ENCODE measurements around the gene LKAAEAR1. TPM values are rescaled to one million over a fixed set of nuclear protein-coding genes. Genes with fewer than 3 reads are reported as not detected.
A peak's percentile ranks its signal among the peaks of the same experiment; 100 is the strongest.

Gene LKAAEAR1
- total RNA-seq, 4 donors from 2014 or later, result not detected

DNA sequence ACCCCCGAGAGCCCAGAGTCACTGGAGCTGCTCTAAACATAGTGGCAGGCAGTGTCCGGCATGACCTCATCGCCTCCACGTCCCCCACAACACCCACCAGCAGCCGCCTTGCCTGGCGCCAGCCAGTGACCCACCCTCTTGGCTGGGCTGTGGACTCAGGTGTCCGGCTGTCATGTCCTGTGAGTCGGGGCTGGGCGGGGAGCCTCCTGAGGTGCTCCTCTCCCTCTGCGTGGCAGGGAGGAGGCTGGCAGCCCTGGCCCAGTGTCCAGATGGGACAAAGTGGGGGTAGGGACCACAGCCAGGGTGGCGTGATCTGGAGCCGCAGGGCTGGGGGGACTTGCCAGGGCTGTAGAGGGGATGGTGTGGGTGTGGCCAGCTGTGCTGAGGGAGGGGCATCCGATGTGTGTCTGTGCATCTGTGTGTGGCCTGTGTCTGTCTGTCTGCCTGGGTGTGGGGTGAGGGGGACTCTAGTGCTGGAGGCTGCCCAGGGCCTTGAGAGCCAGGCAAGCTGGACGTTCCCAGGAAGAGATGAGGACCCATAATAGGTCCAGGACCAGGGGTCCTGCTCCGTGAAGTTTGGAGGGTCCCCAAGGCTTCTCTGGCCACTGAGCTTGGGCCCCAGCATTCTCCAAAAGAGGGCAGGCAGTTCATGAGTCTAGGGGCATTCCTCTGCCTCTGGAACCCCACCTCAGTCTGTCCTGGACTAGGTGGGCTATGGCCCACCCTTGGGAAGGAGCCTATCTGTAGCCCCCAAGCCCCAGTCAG lies 32.5 kb downstream of the LKAAEAR1 start:
- no peak for TF ChIP-seq POLR2A (IDR thresholded peaks at IDR 0.05)
- TF ChIP-seq, protein P1, sequence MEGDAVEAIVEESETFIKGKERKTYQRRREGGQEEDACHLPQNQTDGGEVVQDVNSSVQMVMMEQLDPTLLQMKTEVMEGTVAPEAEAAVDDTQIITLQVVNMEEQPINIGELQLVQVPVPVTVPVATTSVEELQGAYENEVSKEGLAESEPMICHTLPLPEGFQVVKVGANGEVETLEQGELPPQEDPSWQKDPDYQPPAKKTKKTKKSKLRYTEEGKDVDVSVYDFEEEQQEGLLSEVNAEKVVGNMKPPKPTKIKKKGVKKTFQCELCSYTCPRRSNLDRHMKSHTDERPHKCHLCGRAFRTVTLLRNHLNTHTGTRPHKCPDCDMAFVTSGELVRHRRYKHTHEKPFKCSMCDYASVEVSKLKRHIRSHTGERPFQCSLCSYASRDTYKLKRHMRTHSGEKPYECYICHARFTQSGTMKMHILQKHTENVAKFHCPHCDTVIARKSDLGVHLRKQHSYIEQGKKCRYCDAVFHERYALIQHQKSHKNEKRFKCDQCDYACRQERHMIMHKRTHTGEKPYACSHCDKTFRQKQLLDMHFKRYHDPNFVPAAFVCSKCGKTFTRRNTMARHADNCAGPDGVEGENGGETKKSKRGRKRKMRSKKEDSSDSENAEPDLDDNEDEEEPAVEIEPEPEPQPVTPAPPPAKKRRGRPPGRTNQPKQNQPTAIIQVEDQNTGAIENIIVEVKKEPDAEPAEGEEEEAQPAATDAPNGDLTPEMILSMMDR (IDR thresholded peaks at IDR 0.05), result no peak
- Histone ChIP-seq H3K27ac (peak overlapping the region in 3 of 4 donors; percentile 36 to 74 (median 57)), H3K4me3 (no peak overlapping the region), H3K9me3 (no peaks in the 10 kb centered on the region), H3K27me3 (peaks cover 0 to 32% of the 10 kb centered on the region in 2 donors), H3K36me3 (no peaks in the 10 kb centered on the region), H3K4me1 (peaks cover 0 to 24% (median 9%) of the 10 kb centered on the region in 4 donors)
- no peak for DNase-seq

DNA sequence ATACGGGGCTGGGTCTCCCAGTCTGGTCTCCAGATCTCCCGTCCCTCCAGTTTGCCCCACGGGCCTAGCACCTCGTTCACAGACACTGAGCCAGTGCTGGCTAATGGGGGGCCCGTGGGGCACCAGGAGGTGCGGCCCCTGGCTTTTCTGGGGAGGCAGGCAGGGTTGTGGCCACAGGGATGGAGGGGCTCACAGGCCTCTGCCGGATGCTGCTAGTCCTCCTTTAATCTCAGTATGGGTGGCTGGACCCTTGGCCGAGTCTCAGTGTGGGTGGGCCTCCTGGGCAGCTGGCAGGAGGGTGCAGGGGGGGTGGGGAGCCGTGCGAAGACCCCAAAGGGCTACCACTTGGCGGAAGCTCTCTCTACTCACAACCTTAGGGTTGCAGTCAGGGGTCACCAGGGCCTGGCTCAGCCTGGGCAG lies 33.2 kb downstream of the LKAAEAR1 start:
- no peaks in the 10 kb centered on the region for H3K9me3 ChIP-seq
- H3K4me3 ChIP-seq, result no peak overlapping the region
- no peak for DNase-seq
- no peaks in the 10 kb centered on the region for H3K36me3 ChIP-seq
- H3K4me1 ChIP-seq, result peaks cover 0 to 24% (median 9%) of the 10 kb centered on the region in 4 donors
- peaks cover 0 to 32% of the 10 kb centered on the region in 2 donors for H3K27me3 ChIP-seq
- TF ChIP-seq, protein P1 (IDR thresholded peaks at IDR 0.05), result no peak
- TF ChIP-seq POLR2A (IDR thresholded peaks at IDR 0.05), result no peak
- H3K27ac ChIP-seq, result peak overlapping the region in 2 of 4 donors; percentile 57 to 65

DNA sequence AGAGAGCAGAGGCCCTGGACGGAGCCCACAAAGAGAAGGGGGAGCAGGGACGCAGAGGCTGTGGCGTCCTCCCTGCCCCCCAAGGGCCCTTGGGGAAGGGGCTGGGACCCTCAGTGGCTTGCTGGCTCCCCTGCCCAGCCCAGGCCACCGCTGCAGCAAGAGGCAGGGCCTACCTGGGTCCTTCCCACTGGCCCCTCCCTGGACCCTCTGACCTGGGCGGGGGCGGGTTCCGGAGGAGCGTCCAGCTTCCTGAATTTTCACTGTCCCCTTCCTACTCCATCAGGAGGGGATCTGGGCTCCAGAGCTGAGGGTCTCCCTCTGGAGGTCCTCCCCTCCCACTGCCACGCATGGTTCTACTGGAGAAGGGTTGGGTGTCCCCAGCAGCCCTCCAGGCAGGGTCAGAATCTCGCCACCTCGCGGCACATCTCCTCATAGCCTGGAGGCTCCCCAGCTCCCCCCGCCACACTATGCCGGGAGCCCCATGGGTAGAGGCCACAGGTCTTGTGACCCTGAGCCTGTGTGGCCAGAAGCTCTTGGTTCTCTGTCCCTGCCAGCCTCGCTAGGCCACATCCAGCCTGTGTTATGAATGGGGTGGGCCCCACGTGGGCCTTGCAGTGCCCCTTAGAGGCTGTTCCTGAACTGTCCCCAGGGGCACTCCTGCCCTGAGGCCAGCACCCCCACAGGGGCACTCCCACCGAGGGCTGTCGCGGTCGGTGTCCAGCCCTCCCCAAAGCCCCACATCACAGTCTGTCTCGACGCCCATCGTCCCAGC lies 33.8 kb downstream of the LKAAEAR1 start:
- no peak for DNase-seq
- H3K4me3 ChIP-seq, result peak overlapping the region in 1 of 4 donors; percentile 37
- peak overlapping the region in 3 of 4 donors; percentile 31 to 65 (median 57) for H3K27ac ChIP-seq
- TF ChIP-seq POLR2A (IDR thresholded peaks at IDR 0.05), result no peak
- TF ChIP-seq, protein P1 (IDR thresholded peaks at IDR 0.05), result no peak
- peaks cover 0 to 32% of the 10 kb centered on the region in 2 donors for H3K27me3 ChIP-seq
- H3K36me3 ChIP-seq, result no peaks in the 10 kb centered on the region
- H3K4me1 ChIP-seq, result peaks cover 0 to 24% (median 9%) of the 10 kb centered on the region in 4 donors
- no peaks in the 10 kb centered on the region for H3K9me3 ChIP-seq

DNA sequence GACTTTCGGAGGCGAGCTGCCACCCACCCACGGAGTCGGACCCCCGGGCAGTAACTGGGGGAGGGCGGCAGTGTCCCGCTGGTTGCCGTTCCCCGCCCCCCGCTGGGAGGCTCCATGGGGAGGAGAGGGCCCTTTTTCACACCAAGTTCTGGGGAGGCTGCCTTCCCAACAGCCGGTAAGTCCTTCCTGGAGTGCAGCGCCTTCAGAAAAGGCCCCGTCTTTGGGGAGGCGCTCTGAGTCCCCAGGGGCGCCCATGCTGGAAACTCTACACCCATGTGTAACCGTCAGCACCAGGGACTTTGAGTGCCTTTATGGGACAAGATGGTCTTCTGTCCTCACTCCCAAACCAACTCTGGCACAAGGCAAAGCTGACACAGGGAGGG lies 34.3 kb downstream of the LKAAEAR1 start:
- H3K4me3 ChIP-seq, result peak overlapping the region in 3 of 4 donors; percentile 36 to 37 (median 37)
- no peaks in the 10 kb centered on the region for H3K9me3 ChIP-seq
- TF ChIP-seq, protein P1 (IDR thresholded peaks at IDR 0.05), result no peak
- no peak for TF ChIP-seq POLR2A (IDR thresholded peaks at IDR 0.05)
- peak overlapping the region in 3 of 4 donors; percentile 31 to 65 (median 59) for H3K27ac ChIP-seq
- H3K36me3 ChIP-seq, result no peaks in the 10 kb centered on the region
- peaks cover 0 to 24% (median 9%) of the 10 kb centered on the region in 4 donors for H3K4me1 ChIP-seq
- DNase-seq, result no peak
- H3K27me3 ChIP-seq, result peaks cover 0 to 32% of the 10 kb centered on the region in 2 donors

DNA sequence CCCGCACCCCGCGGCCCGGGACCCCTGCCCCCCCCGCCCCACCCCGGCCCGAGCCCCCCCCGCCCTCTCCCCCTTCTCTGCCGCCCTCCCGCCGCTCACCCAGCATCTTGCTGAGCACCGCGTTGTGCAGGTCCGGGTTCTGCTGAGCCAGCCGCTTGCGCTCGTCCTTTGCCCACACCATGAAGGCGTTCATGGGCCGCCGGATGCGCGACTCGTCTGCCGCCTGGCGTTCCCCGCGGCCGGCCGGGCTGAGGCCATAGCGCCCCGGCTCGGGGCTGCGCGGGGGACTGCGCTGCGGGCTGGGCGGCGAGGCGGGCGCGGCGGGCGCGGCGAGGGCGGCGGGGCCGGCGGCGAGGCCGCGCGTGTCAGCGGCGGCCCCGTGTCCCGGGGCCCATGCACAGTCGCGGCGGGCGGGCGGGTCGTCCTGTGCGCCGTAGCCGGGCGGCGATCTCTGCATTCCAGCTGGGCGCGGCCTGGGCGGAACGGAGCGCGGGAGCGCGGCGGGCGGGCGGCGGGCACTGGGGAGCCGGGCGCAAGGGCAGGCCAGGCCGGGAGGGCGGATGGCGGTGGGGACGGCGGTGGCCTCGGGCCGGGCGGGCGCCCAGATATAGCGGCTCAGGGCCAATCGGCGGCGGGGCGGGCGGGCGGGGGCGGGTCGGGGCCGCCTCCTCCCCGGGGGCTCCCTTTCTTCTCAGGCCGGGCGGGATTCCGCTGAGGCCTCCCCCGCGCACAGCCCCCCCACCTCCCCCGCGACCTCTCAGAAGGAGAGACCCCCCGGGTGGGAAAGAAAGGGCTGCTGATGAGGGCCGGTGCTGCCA lies 34.9 kb downstream of the LKAAEAR1 start, which contains the start of gene SOX18:
TSS of gene SOX18 (minus strand) at position 580 of the 818 bp plus-strand sequence. CDS start at position 457, 123 bp downstream.
- no peak for DNase-seq
- peak within 1 kb of the TSS in 3 of 4 donors; percentile 36 to 37 (median 37) for H3K4me3 ChIP-seq
- H3K27me3 ChIP-seq, result peaks cover 0 to 32% of the 10 kb centered on the region in 2 donors
- H3K4me1 ChIP-seq, result peaks cover 0 to 24% (median 9%) of the 10 kb centered on the region in 4 donors
- no peak for TF ChIP-seq POLR2A (IDR thresholded peaks at IDR 0.05)
- TF ChIP-seq, protein P1 (IDR thresholded peaks at IDR 0.05), result no peak
- peak within 1 kb of the TSS in 3 of 4 donors; percentile 31 to 65 (median 59) for H3K27ac ChIP-seq
- no peaks in the 10 kb centered on the region for H3K9me3 ChIP-seq
- H3K36me3 ChIP-seq, result no peaks in the 10 kb centered on the region

Data from Peyer's patch (tissue), 4 donors.